Stimulated activated CD8-positive, alpha-beta memory T cell treated with anti-CD3 and anti-CD28 coated beads, Interleukin-4, amount 100 ng/mL, for 4 hours (primary cell): ENCODE measurements around the gene GPA33.

ENCODE experiments used
- DNase-seq, 2 donors: peaks; one replicate each; pipeline ENCODE4 v3.0.0-alpha.2; 2020; ENCODE audit warnings: low read depth in 2 of 2, low spot score in 1 of 2

Gene GPA33

GRCh38 chr1:167118188-167118587 is 28.0 kb upstream of the GPA33 start:
- no peak for DNase-seq

- no peak for DNase-seq
Measured at GRCh38 chr1:167117225-167117624, 27.0 kb upstream of the GPA33 start.

- DNase-seq = no peak
Measured at GRCh38 chr1:167116174-167116573, 26.0 kb upstream of the GPA33 start.

- DNase-seq = no peak
Measured at GRCh38 chr1:167115655-167116054, 25.5 kb upstream of the GPA33 start.

- no peak for DNase-seq
Measured at GRCh38 chr1:167114725-167115124, 24.5 kb upstream of the GPA33 start.

GRCh38 chr1:167111868-167112709 is 21.9 kb upstream of the GPA33 start:
- DNase-seq = no peak

GRCh38 chr1:167110586-167110985 is 20.4 kb upstream of the GPA33 start:
- DNase-seq = no peak

GRCh38 chr1:167109125-167109524 is 18.9 kb upstream of the GPA33 start:
- no peak for DNase-seq

- no peak for DNase-seq
Measured at GRCh38 chr1:167107456-167107855, 17.3 kb upstream of the GPA33 start.

GRCh38 chr1:167106119-167106461 is 15.9 kb upstream of the GPA33 start:
- no peak for DNase-seq

- DNase-seq = no peak
Measured at GRCh38 chr1:167105271-167106118, 15.3 kb upstream of the GPA33 start.

GRCh38 chr1:167104256-167104633 is 14.1 kb upstream of the GPA33 start:
- DNase-seq = no peak

GRCh38 chr1:167102906-167103573 is 12.9 kb upstream of the GPA33 start:
- no peak for DNase-seq

GRCh38 chr1:167101754-167102153 is 11.6 kb upstream of the GPA33 start:
- DNase-seq = no peak

GRCh38 chr1:167100730-167101129 is 10.6 kb upstream of the GPA33 start:
- DNase-seq = no peak

- no peak for DNase-seq
Measured at GRCh38 chr1:167099851-167100250, 9.7 kb upstream of the GPA33 start.

GRCh38 chr1:167095368-167095767 is 5.2 kb upstream of the GPA33 start:
- DNase-seq = no peak

- DNase-seq = no peak
Measured at GRCh38 chr1:167094690-167095089, 4.5 kb upstream of the GPA33 start.

- no peak for DNase-seq
Measured at GRCh38 chr1:167093846-167094516, 3.8 kb upstream of the GPA33 start, which contains the start of gene STYXL2. TSS of gene STYXL2 (plus strand) at chr1:167094075. CDS start at chr1:167094850, 775 bp downstream.

GRCh38 chr1:167092653-167093052 is 2.5 kb upstream of the GPA33 start:
- no peak for DNase-seq

GRCh38 chr1:167089939-167090313 is 251 bp downstream of the GPA33 start:
- no peak for DNase-seq
